ENCODE results near the gene ITK. TPM values are rescaled to one million over a fixed set of nuclear protein-coding genes. Genes with fewer than 3 reads are reported as not detected.

ITK gene
- total and polyA plus RNA-seq, 2 donors (not counting 1 experiment from before 2014, with no cell fraction given) = 0.75 to 1.1 TPM

DNA sequence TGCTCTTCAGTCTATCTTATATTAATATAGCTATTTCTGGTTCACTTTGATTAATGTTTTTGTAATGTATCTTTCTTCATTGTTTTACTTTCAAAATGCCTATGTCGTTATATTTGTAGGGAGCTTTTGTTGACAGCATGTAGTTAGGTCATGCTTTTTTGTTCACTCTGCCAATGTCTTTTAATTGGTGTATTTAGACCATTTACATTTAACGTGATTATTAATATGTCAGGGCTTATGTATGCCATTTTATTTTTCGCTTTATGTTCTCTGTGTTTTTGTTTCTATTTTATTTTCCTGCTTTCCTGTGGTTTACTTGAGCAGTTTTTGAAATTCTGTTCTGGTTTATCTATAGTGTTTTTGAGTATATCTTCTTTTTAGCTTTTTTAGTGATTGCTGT, 25.3 kb upstream of the ITK start:
- Mint-ChIP-seq H3K4me1 (no peaks in the 10 kb centered on the region), H3K27ac (no peak overlapping the region), H3K9me3 (ENCODE audit: insufficient read depth) (no peaks in the 10 kb centered on the region), H3K27me3 (no peaks in the 10 kb centered on the region), H3K4me3 (no peak overlapping the region)
- DNase-seq = no peak
- no peak overlapping the region for H3K4me2 ChIP-seq (replicated peaks; ENCODE audit: low read depth, low read length, poor library complexity, severe bottlenecking)
- no peaks in the 10 kb centered on the region for H3K9me3 ChIP-seq (ENCODE audit: control extremely low read depth in 1 of 3, control insufficient read depth in 2 of 3, insufficient read depth in 1 of 3, low read length in 2 of 3)
- WGBS (ENCODE audit: insufficient coverage) = no CpG with 5 or more reads among the region's 3 CpGs
- H3K4me3 ChIP-seq (ENCODE audit: control extremely low read depth in 1 of 5, extremely low read depth in 1 of 5, insufficient read depth in 1 of 5, low read depth in 2 of 5, low read length in 4 of 5) = no peak overlapping the region
- ATAC-seq (ENCODE audit: low read depth) = no peak
- no peak overlapping the region for H3K27ac ChIP-seq (ENCODE audit: low read length in 2 of 2)
- ChIA-PET CTCF (interaction anchor here (2.2 kb wide), 1 partner anchor 98 kb away, joined by 6 read pairs; no protein-coding TSS in a partner anchor), POLR2A (interaction anchor here (0.6 kb wide), 1 partner anchor 152 kb away, joined by 5 read pairs; no protein-coding TSS in a partner anchor)
- TF ChIP-seq, protein P1, sequence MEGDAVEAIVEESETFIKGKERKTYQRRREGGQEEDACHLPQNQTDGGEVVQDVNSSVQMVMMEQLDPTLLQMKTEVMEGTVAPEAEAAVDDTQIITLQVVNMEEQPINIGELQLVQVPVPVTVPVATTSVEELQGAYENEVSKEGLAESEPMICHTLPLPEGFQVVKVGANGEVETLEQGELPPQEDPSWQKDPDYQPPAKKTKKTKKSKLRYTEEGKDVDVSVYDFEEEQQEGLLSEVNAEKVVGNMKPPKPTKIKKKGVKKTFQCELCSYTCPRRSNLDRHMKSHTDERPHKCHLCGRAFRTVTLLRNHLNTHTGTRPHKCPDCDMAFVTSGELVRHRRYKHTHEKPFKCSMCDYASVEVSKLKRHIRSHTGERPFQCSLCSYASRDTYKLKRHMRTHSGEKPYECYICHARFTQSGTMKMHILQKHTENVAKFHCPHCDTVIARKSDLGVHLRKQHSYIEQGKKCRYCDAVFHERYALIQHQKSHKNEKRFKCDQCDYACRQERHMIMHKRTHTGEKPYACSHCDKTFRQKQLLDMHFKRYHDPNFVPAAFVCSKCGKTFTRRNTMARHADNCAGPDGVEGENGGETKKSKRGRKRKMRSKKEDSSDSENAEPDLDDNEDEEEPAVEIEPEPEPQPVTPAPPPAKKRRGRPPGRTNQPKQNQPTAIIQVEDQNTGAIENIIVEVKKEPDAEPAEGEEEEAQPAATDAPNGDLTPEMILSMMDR (IDR thresholded peaks at IDR 0.05) = no peak
- no peak for TF ChIP-seq EZH2 (IDR thresholded peaks at IDR 0.05; ENCODE audit: borderline replicate concordance, insufficient read depth, low read depth, low read length, poor library complexity, severe bottlenecking)
- no peaks in the 10 kb centered on the region for H3K4me1 ChIP-seq (ENCODE audit: control insufficient read depth in 2 of 2, insufficient read depth in 2 of 2, low read length in 2 of 2)
- H3K9ac ChIP-seq (ENCODE audit: low read length) = no peak overlapping the region
- no peaks in the 10 kb centered on the region for H3K27me3 ChIP-seq (replicated peaks in 1 of 4; ENCODE audit: control extremely low read depth in 1 of 4, control insufficient read depth in 3 of 4, insufficient read depth in 4 of 4, low read length in 3 of 4)
- H3K36me3 ChIP-seq (replicated peaks in 1 of 2; ENCODE audit: control extremely low read depth in 1 of 2, control insufficient read depth in 1 of 2, extremely low read depth in 1 of 2, insufficient read depth in 2 of 2, low read length in 1 of 2) = no peaks in the 10 kb centered on the region
- H4K20me1 ChIP-seq (ENCODE audit: control insufficient read depth, insufficient read depth, low read length, poor library complexity, severe bottlenecking) = no peaks in the 10 kb centered on the region
- H2AFZ ChIP-seq (ENCODE audit: insufficient read depth, low read depth, low read length, poor library complexity, severe bottlenecking) = no peak overlapping the region
- H3K79me2 ChIP-seq (ENCODE audit: control insufficient read depth, insufficient read depth, low read length) = no peaks in the 10 kb centered on the region
- intact Hi-C loops (cut with micrococcal nuclease) = loop anchor here (10.0 kb wide), 1 partner anchor 50 kb away; no protein-coding TSS in a partner anchor

DNA sequence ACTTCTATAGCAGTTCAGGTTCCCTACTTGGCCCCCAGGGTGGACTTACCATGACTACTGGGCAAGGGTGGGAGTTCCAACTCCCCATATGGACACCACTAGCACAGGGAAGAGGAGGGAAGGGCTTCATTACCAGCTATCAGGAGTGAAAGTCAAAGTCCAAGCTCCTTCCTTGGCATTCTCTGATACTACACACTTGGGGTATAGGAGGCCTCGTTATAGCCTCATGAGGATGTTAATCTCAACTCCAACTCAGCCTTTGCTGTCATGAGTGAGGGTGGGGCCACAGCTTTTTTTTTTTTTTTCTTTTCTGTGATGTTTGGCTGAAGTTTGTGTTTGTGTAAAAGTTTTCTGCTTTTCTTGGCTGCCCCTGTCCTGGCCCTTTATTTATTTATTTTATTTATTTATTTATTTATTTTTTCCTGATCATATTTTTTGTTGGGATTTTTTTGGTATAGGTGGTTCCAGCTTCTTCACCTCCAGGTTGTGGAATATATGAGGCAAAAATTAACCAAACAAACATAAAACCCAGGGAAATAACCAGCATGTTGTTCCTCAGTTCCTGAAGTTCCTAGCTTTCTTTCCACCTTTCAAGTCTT, 23.2 kb upstream of the ITK start:
- no peak for ATAC-seq (ENCODE audit: low read depth)
- Mint-ChIP-seq H3K27me3 (no peaks in the 10 kb centered on the region), H3K4me3 (no peak overlapping the region), H3K9me3 (ENCODE audit: insufficient read depth) (no peaks in the 10 kb centered on the region), H3K27ac (no peak overlapping the region), H3K4me1 (no peaks in the 10 kb centered on the region)
- CTCF ChIA-PET = interaction anchor here (0.7 to 1.7 kb wide), 3 partner anchors 8 to 171 kb away, joined by 3 to 4 read pairs (median 4); no protein-coding TSS in a partner anchor
- H3K4me2 ChIP-seq (replicated peaks; ENCODE audit: low read depth, low read length, poor library complexity, severe bottlenecking) = no peak overlapping the region
- no peak for DNase-seq
- no peaks in the 10 kb centered on the region for H3K79me2 ChIP-seq (ENCODE audit: control insufficient read depth, insufficient read depth, low read length)
- no peaks in the 10 kb centered on the region for H3K9me3 ChIP-seq (ENCODE audit: control extremely low read depth in 1 of 3, control insufficient read depth in 2 of 3, insufficient read depth in 1 of 3, low read length in 2 of 3)
- no peak overlapping the region for H2AFZ ChIP-seq (ENCODE audit: insufficient read depth, low read depth, low read length, poor library complexity, severe bottlenecking)
- H3K27me3 ChIP-seq (replicated peaks in 1 of 4; ENCODE audit: control extremely low read depth in 1 of 4, control insufficient read depth in 3 of 4, insufficient read depth in 4 of 4, low read length in 3 of 4) = no peaks in the 10 kb centered on the region
- H4K20me1 ChIP-seq (ENCODE audit: control insufficient read depth, insufficient read depth, low read length, poor library complexity, severe bottlenecking) = no peaks in the 10 kb centered on the region
- no CpG with 5 or more reads among the region's 1 CpG for WGBS (ENCODE audit: insufficient coverage)
- no peak overlapping the region for H3K4me3 ChIP-seq (ENCODE audit: control extremely low read depth in 1 of 5, extremely low read depth in 1 of 5, insufficient read depth in 1 of 5, low read depth in 2 of 5, low read length in 4 of 5)
- TF ChIP-seq, protein P1 (IDR thresholded peaks at IDR 0.05) = no peak
- TF ChIP-seq EZH2 (IDR thresholded peaks at IDR 0.05; ENCODE audit: borderline replicate concordance, insufficient read depth, low read depth, low read length, poor library complexity, severe bottlenecking) = no peak
- no peak overlapping the region for H3K9ac ChIP-seq (ENCODE audit: low read length)
- POLR2A ChIA-PET = interaction anchor here (0.6 kb wide), 1 partner anchor 84 kb away, joined by 4 read pairs; no protein-coding TSS in a partner anchor
- no peaks in the 10 kb centered on the region for H3K4me1 ChIP-seq (ENCODE audit: control insufficient read depth in 2 of 2, insufficient read depth in 2 of 2, low read length in 2 of 2)
- H3K27ac ChIP-seq (ENCODE audit: low read length in 2 of 2) = no peak overlapping the region
- intact Hi-C loops (cut with micrococcal nuclease) = loop anchor here (10.0 kb wide), 1 partner anchor 47 kb away; no protein-coding TSS in a partner anchor
- no peaks in the 10 kb centered on the region for H3K36me3 ChIP-seq (replicated peaks in 1 of 2; ENCODE audit: control extremely low read depth in 1 of 2, control insufficient read depth in 1 of 2, extremely low read depth in 1 of 2, insufficient read depth in 2 of 2, low read length in 1 of 2)

Data from B cell (primary cell).